Measurements from ENCODE around the gene B4GALT6. TPM values are rescaled to one million over a fixed set of nuclear protein-coding genes. Genes with fewer than 3 reads are reported as not detected.

The B4GALT6 gene
- total and polyA plus RNA-seq, 2 donors (not counting 1 experiment from before 2014, with no cell fraction given) = 1.7 TPM; not detected in 1

DNA sequence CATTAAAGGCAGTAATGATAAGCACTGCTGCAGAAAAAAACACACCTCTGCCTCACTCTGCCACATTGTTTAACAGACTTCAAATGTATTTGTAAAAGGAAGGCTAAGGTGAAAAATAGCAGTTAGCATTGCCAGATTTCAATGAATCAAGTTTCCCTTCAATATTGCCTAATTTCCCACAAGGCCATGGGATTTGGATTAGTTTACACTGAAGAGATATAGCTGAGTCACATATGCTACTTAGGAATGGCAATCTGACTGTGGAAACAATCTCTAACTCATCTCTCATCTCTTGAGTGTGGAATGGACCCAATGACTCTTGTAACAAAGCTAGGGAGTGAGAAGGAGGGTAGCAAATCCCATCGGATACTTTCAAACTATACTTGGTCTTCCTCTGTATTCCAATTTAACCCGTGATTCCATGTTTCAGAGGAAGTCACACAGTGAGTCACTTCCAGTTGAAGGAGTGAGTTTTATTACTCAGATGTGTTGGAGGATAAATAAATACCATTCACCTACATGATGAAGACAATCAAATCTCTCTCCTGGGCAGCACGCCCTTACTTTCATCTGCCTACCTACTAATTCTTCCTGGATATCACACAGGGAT is 5.1 kb downstream of the B4GALT6 start:
- no peaks in the 10 kb centered on the region for H3K9me3 ChIP-seq (ENCODE audit: control extremely low read depth in 1 of 3, control insufficient read depth in 2 of 3, insufficient read depth in 1 of 3, low read length in 2 of 3)
- TF ChIP-seq EZH2 (IDR thresholded peaks at IDR 0.05; ENCODE audit: borderline replicate concordance, insufficient read depth, low read depth, low read length, poor library complexity, severe bottlenecking) = no peak
- TF ChIP-seq, protein P1, sequence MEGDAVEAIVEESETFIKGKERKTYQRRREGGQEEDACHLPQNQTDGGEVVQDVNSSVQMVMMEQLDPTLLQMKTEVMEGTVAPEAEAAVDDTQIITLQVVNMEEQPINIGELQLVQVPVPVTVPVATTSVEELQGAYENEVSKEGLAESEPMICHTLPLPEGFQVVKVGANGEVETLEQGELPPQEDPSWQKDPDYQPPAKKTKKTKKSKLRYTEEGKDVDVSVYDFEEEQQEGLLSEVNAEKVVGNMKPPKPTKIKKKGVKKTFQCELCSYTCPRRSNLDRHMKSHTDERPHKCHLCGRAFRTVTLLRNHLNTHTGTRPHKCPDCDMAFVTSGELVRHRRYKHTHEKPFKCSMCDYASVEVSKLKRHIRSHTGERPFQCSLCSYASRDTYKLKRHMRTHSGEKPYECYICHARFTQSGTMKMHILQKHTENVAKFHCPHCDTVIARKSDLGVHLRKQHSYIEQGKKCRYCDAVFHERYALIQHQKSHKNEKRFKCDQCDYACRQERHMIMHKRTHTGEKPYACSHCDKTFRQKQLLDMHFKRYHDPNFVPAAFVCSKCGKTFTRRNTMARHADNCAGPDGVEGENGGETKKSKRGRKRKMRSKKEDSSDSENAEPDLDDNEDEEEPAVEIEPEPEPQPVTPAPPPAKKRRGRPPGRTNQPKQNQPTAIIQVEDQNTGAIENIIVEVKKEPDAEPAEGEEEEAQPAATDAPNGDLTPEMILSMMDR (IDR thresholded peaks at IDR 0.05) = no peak
- H3K4me3 Mint-ChIP-seq = no peak overlapping the region
- H3K79me2 ChIP-seq (ENCODE audit: control insufficient read depth, insufficient read depth, low read length) = no peaks in the 10 kb centered on the region
- DNase-seq (no peak), ATAC-seq (ENCODE audit: low read depth) (no peak)
- POLR2A ChIA-PET = no interaction called here
- no peaks in the 10 kb centered on the region for H3K9me3 Mint-ChIP-seq (ENCODE audit: insufficient read depth)
- peaks cover 30% of the 10 kb centered on the region for H3K27me3 Mint-ChIP-seq
- no peak overlapping the region for H3K27ac ChIP-seq (ENCODE audit: low read length in 2 of 2)
- H3K4me1 ChIP-seq (ENCODE audit: control insufficient read depth in 2 of 2, insufficient read depth in 2 of 2, low read length in 2 of 2) = peaks cover 6% of the 10 kb centered on the region in 2 donors
- no peak overlapping the region for H3K4me3 ChIP-seq (ENCODE audit: control extremely low read depth in 1 of 5, extremely low read depth in 1 of 5, insufficient read depth in 1 of 5, low read depth in 2 of 5, low read length in 4 of 5)
- H3K27ac Mint-ChIP-seq = no peak overlapping the region
- intact Hi-C loops (cut with micrococcal nuclease) = no loop called here
- no peaks in the 10 kb centered on the region for H3K36me3 ChIP-seq (replicated peaks in 1 of 2; ENCODE audit: control extremely low read depth in 1 of 2, control insufficient read depth in 1 of 2, extremely low read depth in 1 of 2, insufficient read depth in 2 of 2, low read length in 1 of 2)
- peaks cover 8% of the 10 kb centered on the region for H3K4me1 Mint-ChIP-seq
- H4K20me1 ChIP-seq (ENCODE audit: control insufficient read depth, insufficient read depth, low read length, poor library complexity, severe bottlenecking) = no peaks in the 10 kb centered on the region
- H3K4me2 ChIP-seq (replicated peaks; ENCODE audit: low read depth, low read length, poor library complexity, severe bottlenecking) = no peak overlapping the region
- no peak overlapping the region for H3K9ac ChIP-seq (ENCODE audit: low read length)
- peaks cover 0 to 17% (median 3%) of the 10 kb centered on the region in 4 experiments for H3K27me3 ChIP-seq (replicated peaks in 1 of 4; ENCODE audit: control extremely low read depth in 1 of 4, control insufficient read depth in 3 of 4, insufficient read depth in 4 of 4, low read length in 3 of 4)
- CTCF ChIA-PET = no interaction called here
- 91% methylated on average over 1 of the region's 3 CpGs for WGBS (ENCODE audit: insufficient coverage)
- no peak overlapping the region for H2AFZ ChIP-seq (ENCODE audit: insufficient read depth, low read depth, low read length, poor library complexity, severe bottlenecking)

DNA sequence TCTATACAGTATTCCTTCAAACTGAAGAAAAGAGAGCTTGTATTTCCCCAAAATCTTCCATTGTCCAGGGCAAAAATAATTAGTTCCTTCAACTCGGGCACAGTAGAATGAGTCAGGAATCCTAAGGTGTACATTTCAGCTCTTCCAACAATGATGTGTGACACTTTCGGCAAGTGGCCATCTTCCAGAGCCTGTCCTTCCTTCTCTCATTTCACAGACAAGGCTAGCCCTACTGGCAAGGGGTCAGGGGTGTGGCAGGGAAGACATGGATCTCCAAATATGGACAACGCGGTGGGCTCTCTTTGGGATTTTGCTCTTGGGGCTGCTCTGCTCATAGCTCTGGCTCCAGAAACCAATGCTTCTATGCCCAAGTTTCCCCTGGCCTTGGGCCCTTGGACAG is 6.0 kb downstream of the B4GALT6 start:
- Histone ChIP-seq H3K79me2 (ENCODE audit: control insufficient read depth, insufficient read depth, low read length) (no peaks in the 10 kb centered on the region), H3K27ac (ENCODE audit: low read length in 2 of 2) (no peak overlapping the region), H2AFZ (ENCODE audit: insufficient read depth, low read depth, low read length, poor library complexity, severe bottlenecking) (no peak overlapping the region), H4K20me1 (ENCODE audit: control insufficient read depth, insufficient read depth, low read length, poor library complexity, severe bottlenecking) (no peaks in the 10 kb centered on the region), H3K27me3 (replicated peaks in 1 of 4; ENCODE audit: control extremely low read depth in 1 of 4, control insufficient read depth in 3 of 4, insufficient read depth in 4 of 4, low read length in 3 of 4) (peaks cover 0 to 10% (median 0%) of the 10 kb centered on the region in 4 experiments), H3K4me3 (ENCODE audit: control extremely low read depth in 1 of 5, extremely low read depth in 1 of 5, insufficient read depth in 1 of 5, low read depth in 2 of 5, low read length in 4 of 5) (no peak overlapping the region), H3K36me3 (replicated peaks in 1 of 2; ENCODE audit: control extremely low read depth in 1 of 2, control insufficient read depth in 1 of 2, extremely low read depth in 1 of 2, insufficient read depth in 2 of 2, low read length in 1 of 2) (no peaks in the 10 kb centered on the region), H3K4me2 (replicated peaks; ENCODE audit: low read depth, low read length, poor library complexity, severe bottlenecking) (no peak overlapping the region), H3K9me3 (ENCODE audit: control extremely low read depth in 1 of 3, control insufficient read depth in 2 of 3, insufficient read depth in 1 of 3, low read length in 2 of 3) (no peaks in the 10 kb centered on the region), H3K9ac (ENCODE audit: low read length) (no peak overlapping the region), H3K4me1 (ENCODE audit: control insufficient read depth in 2 of 2, insufficient read depth in 2 of 2, low read length in 2 of 2) (no peaks in the 10 kb centered on the region)
- intact Hi-C loops (cut with micrococcal nuclease) = no loop called here
- no peaks in the 10 kb centered on the region for H3K9me3 Mint-ChIP-seq (ENCODE audit: insufficient read depth)
- H3K27ac Mint-ChIP-seq = no peak overlapping the region
- no peak for TF ChIP-seq EZH2 (IDR thresholded peaks at IDR 0.05; ENCODE audit: borderline replicate concordance, insufficient read depth, low read depth, low read length, poor library complexity, severe bottlenecking)
- TF ChIP-seq, protein P1 (IDR thresholded peaks at IDR 0.05) = no peak
- no peak overlapping the region for H3K4me3 Mint-ChIP-seq
- ATAC-seq (ENCODE audit: low read depth) = no peak
- CTCF ChIA-PET = no interaction called here
- 93% methylated on average over 4 of the region's 4 CpGs for whole genome bisulfite sequencing (ENCODE audit: insufficient coverage)
- DNase-seq = no peak
- POLR2A ChIA-PET = no interaction called here
- H3K4me1 Mint-ChIP-seq = peaks cover under 1% of the 10 kb centered on the region
- H3K27me3 Mint-ChIP-seq = peaks cover 23% of the 10 kb centered on the region
